NCI-H1436 treated with DMSO at 0.1 percent for 48 hours (cell line): ENCODE measurements around the gene PTX3.

Experiments
- DNase-seq: peaks from one replicate; lab custom pipeline; 2025; lab: John Stamatoyannopoulos, UW

Gene PTX3

GRCh38 chr3:157423337-157423736, 13.3 kb upstream of the PTX3 start:
- no peak for DNase-seq

GRCh38 chr3:157427901-157428300, 8.7 kb upstream of the PTX3 start:
- no peak for DNase-seq

DNA sequence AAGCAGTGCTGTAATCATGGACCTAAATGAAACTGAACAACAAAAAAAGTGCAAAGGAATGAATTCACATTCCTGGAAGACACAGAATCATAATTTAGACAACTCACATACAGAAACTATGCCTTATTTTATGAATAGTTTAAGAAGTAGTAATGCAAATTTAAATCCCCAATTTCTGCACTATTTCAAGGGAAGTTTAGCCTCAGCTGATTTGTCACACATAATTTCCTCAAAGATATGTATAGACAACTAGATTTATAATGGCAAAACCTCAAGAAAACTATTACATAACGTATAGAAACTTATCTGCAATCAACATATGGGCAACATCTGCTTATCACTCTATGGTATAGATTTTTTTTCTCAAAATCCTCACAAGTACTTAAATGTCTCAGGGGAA, 7.8 kb upstream of the PTX3 start:
- no peak for DNase-seq

DNA sequence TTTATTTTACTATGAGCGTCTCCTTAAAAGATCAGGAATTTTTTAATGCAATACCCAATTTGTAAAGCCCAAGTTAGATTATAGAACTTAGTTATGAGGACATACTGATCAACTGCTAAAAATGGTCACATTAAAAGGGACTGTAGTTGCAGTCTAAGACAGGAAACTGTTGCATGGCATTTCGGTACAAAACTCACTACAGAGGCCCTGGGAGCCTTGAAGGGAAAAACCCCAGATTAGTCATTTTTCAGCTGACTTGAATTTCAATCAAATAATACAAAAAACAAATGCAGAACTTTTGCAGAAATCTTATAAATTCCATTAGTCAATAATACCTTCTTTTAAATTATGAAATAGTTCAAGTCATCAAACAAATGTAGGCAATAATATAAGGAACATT, 6.9 kb upstream of the PTX3 start:
- DNase-seq: no peak

DNA sequence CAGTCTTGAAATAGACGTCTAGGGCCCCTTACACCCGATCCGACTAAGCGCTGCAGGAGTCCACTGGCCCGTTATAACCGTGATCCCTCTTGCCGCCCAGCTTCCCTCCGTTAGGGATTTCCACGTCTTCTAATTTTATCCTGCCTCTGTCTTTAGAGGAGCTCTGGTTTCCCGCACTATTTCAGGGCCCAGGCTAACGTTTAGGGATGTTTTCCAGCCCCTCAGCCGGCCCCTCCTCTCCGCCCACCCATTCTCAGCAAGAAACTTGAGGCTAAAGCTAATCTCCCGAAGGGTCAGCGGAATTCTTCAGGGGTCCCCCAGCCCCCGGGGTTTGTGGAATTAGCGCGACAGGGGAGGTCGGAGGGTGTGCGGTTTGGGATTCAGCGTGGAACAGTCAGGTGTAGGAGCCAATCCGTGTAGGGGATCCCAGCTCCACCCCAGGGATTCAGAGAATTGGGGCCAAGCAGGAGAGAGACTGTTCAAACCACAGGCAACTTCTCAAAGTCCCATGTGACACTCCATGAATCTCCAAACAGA, 1.6 kb downstream of the PTX3 start:
- DNase-seq: no peak

GRCh38 chr3:157441102-157441624, 4.5 kb downstream of the PTX3 start:
- DNase-seq: no peak

- no peak for DNase-seq
These were observed 6.1 kb downstream of the PTX3 start for GRCh38 chr3:157442729-157443128.

DNA sequence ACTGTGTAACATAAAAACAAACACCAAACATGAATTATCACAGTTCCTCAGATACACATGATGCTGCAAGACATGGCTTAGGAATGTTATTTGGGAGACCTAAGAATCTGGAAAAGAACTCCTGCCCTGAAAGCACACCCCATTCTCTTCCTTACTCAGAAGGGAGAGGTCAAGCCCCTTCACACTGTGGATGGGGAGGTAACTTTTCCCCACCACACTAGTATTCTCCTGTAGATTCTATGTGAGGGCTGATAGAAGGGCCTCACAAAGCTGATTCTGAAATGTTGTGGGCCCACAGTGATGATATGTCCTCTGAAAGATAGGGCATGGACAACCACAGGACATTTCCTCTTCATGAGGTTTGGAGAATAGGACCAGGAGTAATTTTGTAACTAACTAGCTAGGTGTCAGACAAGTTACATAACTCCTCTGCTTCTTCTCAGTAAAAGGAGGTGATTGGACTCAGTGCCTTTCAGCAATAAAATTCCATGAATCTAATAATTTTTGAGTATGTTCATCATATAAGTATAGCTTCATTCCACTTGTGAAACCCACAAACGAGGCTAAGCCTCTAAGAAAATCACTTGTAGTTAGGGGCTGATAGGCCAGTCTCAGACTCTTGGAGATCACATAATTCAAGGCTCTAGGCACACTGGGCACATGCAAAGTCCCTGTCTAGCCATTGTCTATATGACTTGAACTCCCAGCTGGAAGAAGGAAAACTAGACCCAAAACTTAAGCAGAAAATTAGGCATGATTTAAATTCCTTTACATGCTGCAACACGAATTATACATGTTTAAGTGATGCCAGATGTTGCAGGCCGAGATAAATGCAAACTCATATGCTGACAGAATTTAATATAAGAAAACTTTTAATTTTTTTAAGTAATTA, 7.5 kb downstream of the PTX3 start:
- no peak for DNase-seq

- no peak for DNase-seq
These were observed 8.1 kb downstream of the PTX3 start for GRCh38 chr3:157444797-157445184.

GRCh38 chr3:157445857-157446256, 9.2 kb downstream of the PTX3 start:
- DNase-seq: no peak

- DNase-seq: no peak
These were observed 10.5 kb downstream of the PTX3 start for GRCh38 chr3:157447026-157447694.

- DNase-seq: no peak
These were observed 15.4 kb downstream of the PTX3 start for GRCh38 chr3:157452097-157452496.

GRCh38 chr3:157453824-157454223, 17.2 kb downstream of the PTX3 start:
- no peak for DNase-seq

DNA sequence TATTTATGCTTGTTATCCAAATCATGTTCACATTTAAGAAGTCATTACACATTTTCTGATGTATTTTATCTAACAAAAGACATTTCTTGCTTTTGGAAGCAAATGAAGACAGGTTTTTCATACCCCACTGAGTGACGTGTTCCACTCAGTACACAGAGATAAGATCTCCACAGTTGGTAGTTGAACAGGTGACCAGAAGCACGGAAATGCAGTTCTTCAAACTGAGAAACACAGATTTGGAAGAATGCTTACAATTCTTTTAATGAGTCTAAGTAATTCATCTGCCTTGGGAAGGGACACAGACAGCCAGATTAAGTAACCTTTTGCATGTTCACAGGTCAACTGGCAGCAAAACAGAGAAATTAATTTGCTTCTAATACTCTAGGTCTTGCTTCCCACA, 23.1 kb downstream of the PTX3 start:
- no peak for DNase-seq

- DNase-seq: no peak
These were observed 23.6 kb downstream of the PTX3 start for GRCh38 chr3:157460253-157460652.

GRCh38 chr3:157463816-157464215, 27.2 kb downstream of the PTX3 start:
- DNase-seq: no peak

DNA sequence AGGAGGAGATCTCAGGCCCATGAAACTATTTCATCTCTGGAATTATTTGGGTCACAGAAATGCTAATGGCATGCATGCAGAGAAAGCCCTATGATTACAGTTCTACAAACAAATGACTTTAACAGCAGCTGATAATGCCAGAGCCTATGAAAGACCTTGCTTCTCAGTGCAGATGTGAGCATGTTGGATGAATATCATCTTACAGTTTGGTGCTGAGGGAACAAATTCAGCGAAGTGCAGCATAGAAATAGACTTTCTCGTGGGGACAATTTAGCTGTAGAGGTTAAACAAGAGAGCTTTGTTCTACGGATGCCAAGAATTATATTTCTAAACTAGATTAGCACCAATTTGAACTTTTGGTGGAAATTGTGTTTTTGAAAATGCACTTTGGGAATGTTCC, 27.7 kb downstream of the PTX3 start:
- no peak for DNase-seq

DNA sequence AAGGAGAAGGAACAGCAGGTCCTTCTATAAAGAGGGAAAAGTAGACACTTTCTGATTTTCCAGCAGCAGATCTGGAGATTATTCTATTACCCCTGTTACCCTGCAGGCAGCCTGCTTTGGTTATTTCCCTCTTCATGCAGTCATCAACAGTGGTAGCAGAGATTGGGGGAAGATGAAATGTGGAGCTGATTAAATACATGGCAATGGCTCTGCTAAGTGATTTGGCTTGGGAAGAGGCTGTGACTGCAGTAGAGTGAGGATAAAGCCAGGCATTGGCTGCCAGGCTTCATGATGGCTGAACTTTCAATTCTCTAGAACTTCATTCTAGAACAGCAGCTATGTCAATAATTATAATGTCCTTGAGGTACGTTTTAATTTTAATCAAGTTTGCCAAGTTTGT, 29.1 kb downstream of the PTX3 start:
- DNase-seq: no peak

DNA sequence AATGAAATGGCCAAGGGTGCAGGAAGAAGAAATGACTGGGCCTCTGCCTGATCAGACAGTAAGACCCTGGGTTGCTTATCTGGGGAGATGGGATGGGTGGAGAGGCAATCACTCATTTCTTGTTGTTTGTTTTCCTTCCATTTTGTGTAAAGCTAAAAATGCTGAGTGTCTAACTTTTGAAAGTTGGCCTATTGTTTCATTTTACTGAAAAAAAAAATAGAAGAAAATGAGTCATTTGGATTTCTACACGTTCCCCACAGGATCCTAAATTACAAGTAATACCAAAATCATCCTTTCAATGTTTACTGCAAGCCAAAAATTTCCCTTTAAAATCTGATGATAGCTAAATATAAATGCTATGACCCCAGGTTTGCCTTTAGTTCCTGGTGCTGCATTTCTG, 30.6 kb downstream of the PTX3 start:
- no peak for DNase-seq

- DNase-seq: no peak
These were observed 33.1 kb downstream of the PTX3 start for GRCh38 chr3:157469561-157470294.

- DNase-seq: no peak
These were observed 34.4 kb downstream of the PTX3 start for GRCh38 chr3:157471064-157471463.

- DNase-seq: no peak
These were observed 36.0 kb downstream of the PTX3 start for GRCh38 chr3:157472648-157473047.
